HepG2 (cell line): Measurements from ENCODE around the gene PLPPR3. TPM values are rescaled to one million over a fixed set of nuclear protein-coding genes. Genes with fewer than 3 reads are reported as not detected.

Experiments
- ATAC-seq: fragments of 200-7000 bp; cut with Tn5 transposase; 3 replicates; pipeline ENCODE4 v1.9.1; 2020; ENCODE audit warnings: mild to moderate bottlenecking, moderate library complexity
- Bru-seq: library from RNA; stranded (reverse); fragments of 400-500 nt; gene quantifications from one replicate; lab custom pipeline; 2021; lab: Mats Ljungman, UMichigan
- BruChase-seq, 2 experiments: library from RNA; stranded (reverse); fragments of 400-500 nt; gene quantifications; one replicate each; lab custom pipeline; 2021; lab: Mats Ljungman, UMichigan
- BruUV-seq: library from RNA; stranded (reverse); fragments of 400-500 nt; replicated peaks from 2 replicates; lab custom pipeline; 2021; lab: Mats Ljungman, UMichigan
- CTCF ChIA-PET: fragments of 300-600 bp; formaldehyde crosslinking; extraction: SDS; loops from one replicate; lab custom pipeline; 2021; ENCODE audit warnings: low total read pairs, inconsistent platforms, low intra/inter-chr PET ratio; lab: Yijun Ruan, JAX
- POLR2A ChIA-PET: fragments of 350-600 bp; sonication (Branson Sonifier 250); formaldehyde crosslinking; loops from one replicate; lab custom pipeline; 2020; ENCODE audit warnings: antibody characterized with exemption, inconsistent platforms; lab: Yijun Ruan, JAX
- DNase-seq: peaks from one replicate; pipeline ENCODE4 v3.0.0-alpha.2; 2015; ENCODE audit warnings: low spot score
- FAIRE-seq: peaks from 3 replicates; lab custom pipeline; 2011; peaks lifted over from hg19 to GRCh38; lab: Jason Lieb, UNC
- H2AFZ ChIP-seq: one replicate; pipeline ENCODE4 v1.6.1; 2011; ENCODE audit warnings: low read length, inconsistent platforms
- H3K27ac ChIP-seq: fragments of 300-600 bp; 3 replicates; pipeline ENCODE4 v1.8.0; 2011; ENCODE audit warnings: mixed run types, mild to moderate bottlenecking, mixed read lengths, low read length, inconsistent platforms; ENCODE audit not compliant: insufficient read depth; ENCODE audit errors: extremely low read length
- H3K27me3 ChIP-seq, 2 experiments: fragments of 200-600 bp in 1 of 2; 2 replicates in 1 of 2; 3 replicates in 1 of 2; pipeline versions ENCODE4 v1.6.0 to v1.8.0; 2011; ENCODE audit warnings: low read length in 2 of 2, mild to moderate bottlenecking in 2 of 2, moderate library complexity in 2 of 2, inconsistent platforms in 1 of 2; ENCODE audit not compliant: insufficient read depth in 2 of 2, control insufficient read depth in 1 of 2
- H3K36me3 ChIP-seq, 2 experiments: fragments of 200-600 bp in 1 of 2; replicated peaks in 1 of 2; 2 replicates in 1 of 2; 3 replicates in 1 of 2; pipeline versions ENCODE4 v1.5.1 to v1.8.0; 2011; ENCODE audit warnings: low read length in 2 of 2, inconsistent platforms in 1 of 2; ENCODE audit not compliant: insufficient read depth in 2 of 2, control insufficient read depth in 1 of 2
- H3K4me1 ChIP-seq: 2 replicates; pipeline ENCODE4 v1.5.1; 2012; ENCODE audit warnings: low read length, inconsistent platforms; ENCODE audit not compliant: insufficient read depth
- H3K4me2 ChIP-seq: 2 replicates; pipeline ENCODE4 v1.6.0; 2011; ENCODE audit warnings: low read depth, low read length, inconsistent platforms
- H3K4me3 ChIP-seq, 3 experiments: fragments of 200-600 bp in 1 of 3; sonication (generic), shearing (Covaris generic) in 1 of 3; replicated peaks in 1 of 3; 2 replicates each; pipeline ENCODE4 v1.5.1; 2011 to 2016; ENCODE audit warnings: low read length in 3 of 3, inconsistent platforms in 2 of 3, low read depth in 2 of 3, mild to moderate bottlenecking in 2 of 3, control low read depth in 1 of 3, mixed read lengths in 1 of 3; ENCODE audit not compliant: insufficient read depth in 1 of 3
- H3K79me2 ChIP-seq: one replicate; pipeline ENCODE4 v1.6.1; 2011; ENCODE audit warnings: low read length, inconsistent platforms; ENCODE audit not compliant: insufficient read depth
- H3K9ac ChIP-seq: 2 replicates; pipeline ENCODE4 v1.6.0; 2011; ENCODE audit warnings: mild to moderate bottlenecking, low read depth, low read length, inconsistent platforms; ENCODE audit not compliant: insufficient read depth
- H3K9me3 ChIP-seq: 2 replicates; pipeline ENCODE4 v1.5.1; 2012; ENCODE audit warnings: mild to moderate bottlenecking, low read length
- H4K20me1 ChIP-seq: 2 replicates; pipeline ENCODE4 v1.6.0; 2011; ENCODE audit warnings: inconsistent platforms, mild to moderate bottlenecking, low read length, moderate library complexity; ENCODE audit not compliant: insufficient read depth
- FOXP1 ChIP-seq, 2 experiments: fragments of 450-650 bp in 1 of 2; IDR thresholded peaks; 2 replicates each; pipeline ENCODE4 v1.6.1; 2017 to 2018; ENCODE audit warnings: antibody characterized with exemption in 1 of 2
- MTF2 ChIP-seq: sonication (generic); formaldehyde crosslinking; IDR thresholded peaks from 2 replicates; pipeline ENCODE4 v1.5.0; 2020; ENCODE audit warnings: missing genetic modification reagents, borderline replicate concordance
- NFIB ChIP-seq: sonication (generic); formaldehyde crosslinking; IDR thresholded peaks from 2 replicates; pipeline ENCODE4 v1.9.0; 2021; ENCODE audit warnings: missing genetic modification reagents, mild to moderate bottlenecking, borderline replicate concordance
- NFRKB ChIP-seq: fragments of 450-650 bp; IDR thresholded peaks from 2 replicates; pipeline ENCODE4 v1.6.1; 2017
- RFXAP ChIP-seq: sonication (generic); formaldehyde crosslinking; IDR thresholded peaks from 2 replicates; pipeline ENCODE4 v1.4.0; 2020; ENCODE audit warnings: missing genetic modification reagents, borderline replicate concordance
- ZBTB4 ChIP-seq: sonication (generic); formaldehyde crosslinking; IDR thresholded peaks from 2 replicates; pipeline ENCODE4 v1.4.0; 2020; ENCODE audit warnings: missing genetic modification reagents, mild to moderate bottlenecking, borderline replicate concordance
- ZKSCAN1 ChIP-seq: fragments of 150-350 bp; IDR thresholded peaks from 2 replicates; pipeline ENCODE4 v1.6.1; 2014; ENCODE audit warnings: low read length
- ZNF10 ChIP-seq: sonication (generic); formaldehyde crosslinking; IDR thresholded peaks from 2 replicates; pipeline ENCODE4 v1.4.0; 2020; ENCODE audit warnings: mild to moderate bottlenecking, low read depth, missing genetic modification reagents, borderline replicate concordance
- ZNF24 ChIP-seq: fragments of 450-650 bp; IDR thresholded peaks from 2 replicates; pipeline ENCODE4 v1.6.1; 2017; ENCODE audit warnings: antibody characterized with exemption, mild to moderate bottlenecking
- ZZZ3 ChIP-seq: sonication (generic); formaldehyde crosslinking; IDR thresholded peaks from 2 replicates; pipeline ENCODE4 v1.4.0; 2020; ENCODE audit warnings: missing genetic modification reagents, mild to moderate bottlenecking, borderline replicate concordance
- WGBS: methylation state at CpG from one replicate; pipeline ENCODE4 v1.1.6; 2017; ENCODE audit warnings: low lambda C conversion rate; 5-methylcytosine and 5-hydroxymethylcytosine counted together
- in situ Hi-C: cut with HindIII; loops from 2 replicates; pipeline ENCODE4 v1.10.0; 2017; ENCODE audit warnings: low pct_unique_long_range_greater_than_20kb; ENCODE audit not compliant: extremely low pct_ligation_motif_present
- intact Hi-C: fragments of 100-400 bp; cut with micrococcal nuclease; formaldehyde crosslinking; loops from one replicate; pipeline ENCODE4 v1.10.0; 2022; ENCODE audit not compliant: unreplicated experiment
- long read RNA-seq, 2 experiments: library from RNA in 1 of 2; library from polyadenylated mRNA in 1 of 2; stranded (forward) in 1 of 2; unstranded in 1 of 2; transcript quantifications; one replicate each; pipeline ENCODE4 v2.0.0, GENCODE V29; 2019 to 2022
- polyA minus RNA-seq, 3 experiments: library from RNA; depleted of rRNA, polyadenylated mRNA; stranded (reverse); fragments of >200 nt; gene quantifications; 2 replicates each; pipeline ENCODE4 v1.2.3, GENCODE V29; 2011; ENCODE audit warnings: low replicate concordance in 1 of 3
- polyA plus RNA-seq, 8 experiments: library from polyadenylated mRNA; depleted of rRNA in 3 of 8; stranded (reverse) in 7 of 8; unstranded in 1 of 8; fragments of >200 nt; fragmentation: Illumina TruSeq in 4 of 8; extraction: Trizol in 4 of 8; gene quantifications; 2 replicates each; pipeline versions ENCODE4 v1.2.1 to v1.2.3, GENCODE V29; 2011 to 2016; ENCODE audit warnings: low read depth in 4 of 8, missing spikeins in 1 of 8, mixed read lengths in 1 of 8; ENCODE audit not compliant: insufficient read depth in 1 of 8
- total RNA-seq, 5 experiments: library from RNA; depleted of rRNA; stranded (reverse); fragments of >200 nt; fragmentation: Illumina TruSeq; extraction: Trizol; gene quantifications; 2 replicates each; pipeline ENCODE4 v1.2.3, GENCODE V29; 2016; ENCODE audit warnings: low read depth in 1 of 5

Gene PLPPR3
- total RNA-seq (2016; rRNA removed; fragmentation: Illumina TruSeq; extraction: Trizol) (0.07 TPM in 1 of 2 replicates, not detected in the other), polyA plus RNA-seq (2011; rRNA removed) (0.16 and 0.17 TPM in 2 replicates), polyA minus RNA-seq (2011; rRNA and poly(A)+ RNA removed; ENCODE audit: low replicate concordance) (0.16 and 0.22 TPM in 2 replicates), Bru-seq, nascent RNA (not detected), BruChase-seq, experiment 1, labeled RNA remaining after a 6-hour chase (not detected), BruChase-seq, experiment 2, labeled RNA remaining after a 2-hour chase (percentile 8 among the genes with signal in this experiment)
- not detected in 2 replicates for total RNA-seq (2016; cell fraction: cytosol; rRNA removed; fragmentation: Illumina TruSeq; extraction: Trizol; ENCODE audit: low read depth)
- total RNA-seq (2016; cell fraction: insoluble cytoplasmic fraction; rRNA removed; fragmentation: Illumina TruSeq; extraction: Trizol): 0.09 TPM in 1 of 2 replicates, not detected in the other
- not detected in 2 replicates for total RNA-seq (2016; cell fraction: membrane; rRNA removed; fragmentation: Illumina TruSeq; extraction: Trizol)
- total RNA-seq (2016; cell fraction: nucleus; rRNA removed; fragmentation: Illumina TruSeq; extraction: Trizol): not detected in 2 replicates
- polyA plus RNA-seq (2011; cell fraction: cytosol; rRNA removed): 0.14 and 0.19 TPM in 2 replicates
- polyA plus RNA-seq (2011; cell fraction: nucleus; rRNA removed): 0.19 and 0.34 TPM in 2 replicates
- 0.27 TPM in 1 of 2 replicates, not detected in the other for polyA plus RNA-seq (2012)
- polyA plus RNA-seq (2016; cell fraction: cytosol; fragmentation: Illumina TruSeq; extraction: Trizol; ENCODE audit: low read depth): not detected in 2 replicates
- polyA plus RNA-seq (2016; cell fraction: insoluble cytoplasmic fraction; fragmentation: Illumina TruSeq; extraction: Trizol; ENCODE audit: low read depth): not detected in 2 replicates
- not detected in 2 replicates for polyA plus RNA-seq (2016; cell fraction: membrane; fragmentation: Illumina TruSeq; extraction: Trizol; ENCODE audit: low read depth)
- not detected in 2 replicates for polyA plus RNA-seq (2016; cell fraction: nucleus; fragmentation: Illumina TruSeq; extraction: Trizol; ENCODE audit: insufficient read depth, low read depth)
- not detected in 2 replicates for polyA minus RNA-seq (2011; cell fraction: cytosol; rRNA and poly(A)+ RNA removed)
- not detected in 2 replicates for polyA minus RNA-seq (2011; cell fraction: nucleus; rRNA and poly(A)+ RNA removed)
- long read RNA-seq, experiment 1: 0 reads
- long read RNA-seq, experiment 2, partial matches to known transcripts: 0 of 1 reads
- long read RNA-seq, experiment 2, other reads (novel, unspliced or antisense): 0 of 1 reads

GRCh38 chr19:821825-822503 lies at the start of gene PLPPR3:
Gene PLPPR3 (minus strand): TSS chr19:821955. CDS start chr19:821559, 396 bp downstream.
- WGBS: 15% methylated on average over 4 of the region's 86 CpGs
- TF ChIP-seq ZNF10: no peak
- TF ChIP-seq FOXP1 (IDR thresholded peaks at IDR 0.05): no peak
- no peak for TF ChIP-seq FOXP1 (CRISPR knock-in tag; IDR thresholded peaks at IDR 0.05)
- no peak for TF ChIP-seq MTF2 (CRISPR knock-in tag)
- no peak for TF ChIP-seq NFRKB
- TF ChIP-seq ZZZ3 (CRISPR knock-in tag): no peak
- no peak for TF ChIP-seq ZNF24
- TF ChIP-seq ZBTB4 (CRISPR knock-in tag): no peak
- TF ChIP-seq RFXAP: no peak
- no peak for TF ChIP-seq ZKSCAN1
- TF ChIP-seq NFIB (CRISPR knock-in tag): no peak
- ChIA-PET POLR2A (no interaction called here), CTCF (no interaction called here)
- no peaks in the 10 kb centered on the region for H3K36me3 ChIP-seq
- H3K9ac ChIP-seq: no peak within 1 kb of the TSS
- no TSS peak for BruUV-seq
- DNase-seq (no peak), FAIRE-seq (no peak), ATAC-seq (no peak)
- H3K4me1 ChIP-seq: peaks cover 8% of the 10 kb centered on the region
- peak within 1 kb of the TSS; percentile 36 for H3K4me2 ChIP-seq
- H4K20me1 ChIP-seq: no peaks in the 10 kb centered on the region
- H3K4me3 ChIP-seq: peak within 1 kb of the TSS; percentile 34 to 58 (median 43); a peak in 4 of 6 replicates
- H3K79me2 ChIP-seq: no peaks in the 10 kb centered on the region
- H3K9me3 ChIP-seq: no peaks in the 10 kb centered on the region
- no peak within 1 kb of the TSS for H2AFZ ChIP-seq
- no peak within 1 kb of the TSS for H3K27ac ChIP-seq
- in situ Hi-C loops (no loop called here), intact Hi-C loops (no loop called here)
- H3K27me3 ChIP-seq: peaks cover 4 to 22% of the 10 kb centered on the region in 2 experiments
